Esophagus muscularis mucosa (tissue), 4 donors: ENCODE data around the gene ZNF497. TPM values are rescaled to one million over a fixed set of nuclear protein-coding genes. Genes with fewer than 3 reads are reported as not detected.

Source experiments
- DNase-seq: peaks from one replicate; pipeline ENCODE4 v3.0.0-alpha.2; 2017; ENCODE audit errors: extremely low spot score
- H3K27ac ChIP-seq, 4 donors: fragments of 200-600 bp; sonication (generic); replicated peaks in 1 of 4; 1 replicate in 3 of 4; 2 replicates in 1 of 4; pipeline ENCODE4 v1.5.1; 2016 to 2019; ENCODE audit warnings: mild to moderate bottlenecking in 1 of 4
- H3K27me3 ChIP-seq, 4 donors: fragments of 200-600 bp; sonication (generic); one replicate each; pipeline versions ENCODE4 v1.5.1 to v1.6.0; 2016 to 2019
- H3K36me3 ChIP-seq, 4 donors: fragments of 200-600 bp; sonication (generic); one replicate each; pipeline ENCODE4 v1.5.1; 2016 to 2019
- H3K4me1 ChIP-seq, 4 donors: fragments of 200-600 bp; sonication (generic); one replicate each; pipeline ENCODE4 v1.5.1; 2016 to 2019
- H3K4me3 ChIP-seq, 4 donors: fragments of 200-600 bp; sonication (generic); 1 replicate in 2 of 4; 2 replicates in 2 of 4; pipeline ENCODE4 v1.5.1; 2016 to 2019; ENCODE audit warnings: mild to moderate bottlenecking in 4 of 4, moderate library complexity in 1 of 4
- H3K9me3 ChIP-seq, 4 donors: fragments of 200-600 bp; sonication (generic); 1 replicate in 3 of 4; 2 replicates in 1 of 4; pipeline ENCODE4 v1.5.1; 2016 to 2019
- EP300 ChIP-seq: sonication (generic); formaldehyde crosslinking; IDR thresholded peaks from one replicate; pipeline ENCODE4 v1.6.1; 2017; ENCODE audit warnings: antibody characterized with exemption
- POLR2A ChIP-seq: fragments of 450-650 bp; IDR thresholded peaks from one replicate; pipeline ENCODE4 v1.6.1; 2017; ENCODE audit warnings: antibody characterized with exemption, moderate library complexity, mild to moderate bottlenecking, low read depth
- POLR2AphosphoS5 ChIP-seq, 2 donors: sonication (generic); formaldehyde crosslinking; IDR thresholded peaks; one replicate each; pipeline ENCODE4 v1.6.1; 2017; ENCODE audit warnings: antibody characterized with exemption in 2 of 2
- WGBS: methylation state at CpG from one replicate; pipeline ENCODE4 v1.1.5; 2018; 5-methylcytosine and 5-hydroxymethylcytosine counted together
- intact Hi-C: fragments of 100-400 bp; cut with DNase I; formaldehyde crosslinking; loops from one replicate; pipeline ENCODE4 v1.15.1; 2023
- total RNA-seq, 4 donors: library from RNA; depleted of rRNA; stranded (reverse); fragments of >200 nt; gene quantifications; one replicate each; pipeline versions ENCODE4 v1.1.0 to v1.2.1, GENCODE V29; 2016
- TF ChIP-seq, protein P1 (sequence below), 3 experiments: fragments of 200-600 bp in 2 of 3; fragments of 450-650 bp in 1 of 3; sonication (generic) in 2 of 3; IDR thresholded peaks; one replicate each; pipeline ENCODE4 v1.5.1; 2017 to 2019; ENCODE audit warnings: antibody characterized with exemption in 3 of 3, mild to moderate bottlenecking in 2 of 3, moderate library complexity in 1 of 3

ZNF497 gene
- total RNA-seq, 4 donors from 2014 or later = 0.42 to 1.1 (median 0.92) TPM

DNA sequence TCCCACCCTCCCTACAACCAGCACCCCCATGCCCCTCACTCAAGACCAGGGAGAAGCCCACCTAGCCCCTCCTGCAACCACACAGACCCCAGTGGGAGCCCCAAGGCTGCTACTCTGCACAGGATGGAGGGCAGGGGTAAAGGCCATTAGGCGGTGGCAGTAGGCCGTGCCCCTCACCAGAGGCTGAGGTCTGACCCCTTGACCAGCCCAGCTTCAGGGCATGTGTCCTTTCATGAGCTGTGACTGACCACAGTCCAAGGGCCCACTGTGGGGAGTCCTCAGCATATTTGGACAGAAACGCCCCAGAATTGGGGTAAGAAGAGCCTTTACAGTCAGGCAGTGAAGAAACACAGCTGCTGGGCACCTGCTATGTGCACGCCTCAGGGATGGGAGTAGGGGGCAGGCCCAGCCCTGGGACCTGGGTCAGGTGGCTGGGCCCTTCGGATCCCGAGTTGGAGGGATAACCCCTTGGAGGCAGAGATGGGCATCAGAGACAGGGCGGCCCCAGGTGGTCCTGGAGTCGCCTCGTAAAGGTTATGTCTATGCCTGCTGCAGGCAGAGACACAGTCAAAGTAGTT, 22.9 kb upstream of the ZNF497 start:
- H3K27ac ChIP-seq = peak overlapping the region; percentile 95 to 99 (median 98)
- H3K4me3 ChIP-seq = peak overlapping the region; percentile 75 to 87 (median 80)
- intact Hi-C loops = no loop called here
- TF ChIP-seq POLR2AphosphoS5 (IDR thresholded peaks at IDR 0.05) (no peak), POLR2A (no peak), EP300 (no peak)
- TF ChIP-seq, protein P1, sequence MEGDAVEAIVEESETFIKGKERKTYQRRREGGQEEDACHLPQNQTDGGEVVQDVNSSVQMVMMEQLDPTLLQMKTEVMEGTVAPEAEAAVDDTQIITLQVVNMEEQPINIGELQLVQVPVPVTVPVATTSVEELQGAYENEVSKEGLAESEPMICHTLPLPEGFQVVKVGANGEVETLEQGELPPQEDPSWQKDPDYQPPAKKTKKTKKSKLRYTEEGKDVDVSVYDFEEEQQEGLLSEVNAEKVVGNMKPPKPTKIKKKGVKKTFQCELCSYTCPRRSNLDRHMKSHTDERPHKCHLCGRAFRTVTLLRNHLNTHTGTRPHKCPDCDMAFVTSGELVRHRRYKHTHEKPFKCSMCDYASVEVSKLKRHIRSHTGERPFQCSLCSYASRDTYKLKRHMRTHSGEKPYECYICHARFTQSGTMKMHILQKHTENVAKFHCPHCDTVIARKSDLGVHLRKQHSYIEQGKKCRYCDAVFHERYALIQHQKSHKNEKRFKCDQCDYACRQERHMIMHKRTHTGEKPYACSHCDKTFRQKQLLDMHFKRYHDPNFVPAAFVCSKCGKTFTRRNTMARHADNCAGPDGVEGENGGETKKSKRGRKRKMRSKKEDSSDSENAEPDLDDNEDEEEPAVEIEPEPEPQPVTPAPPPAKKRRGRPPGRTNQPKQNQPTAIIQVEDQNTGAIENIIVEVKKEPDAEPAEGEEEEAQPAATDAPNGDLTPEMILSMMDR (IDR thresholded peaks at IDR 0.05) = no peak
- H3K9me3 ChIP-seq = no peaks in the 10 kb centered on the region
- 90% methylated on average over 7 of the region's 9 CpGs for WGBS
- H3K4me1 ChIP-seq = peaks cover 36 to 66% (median 53%) of the 10 kb centered on the region in 4 donors
- peaks cover 10 to 25% (median 18%) of the 10 kb centered on the region in 4 donors for H3K36me3 ChIP-seq
- peaks cover 0 to 5% (median 0%) of the 10 kb centered on the region in 4 donors for H3K27me3 ChIP-seq
- no peak for DNase-seq

DNA sequence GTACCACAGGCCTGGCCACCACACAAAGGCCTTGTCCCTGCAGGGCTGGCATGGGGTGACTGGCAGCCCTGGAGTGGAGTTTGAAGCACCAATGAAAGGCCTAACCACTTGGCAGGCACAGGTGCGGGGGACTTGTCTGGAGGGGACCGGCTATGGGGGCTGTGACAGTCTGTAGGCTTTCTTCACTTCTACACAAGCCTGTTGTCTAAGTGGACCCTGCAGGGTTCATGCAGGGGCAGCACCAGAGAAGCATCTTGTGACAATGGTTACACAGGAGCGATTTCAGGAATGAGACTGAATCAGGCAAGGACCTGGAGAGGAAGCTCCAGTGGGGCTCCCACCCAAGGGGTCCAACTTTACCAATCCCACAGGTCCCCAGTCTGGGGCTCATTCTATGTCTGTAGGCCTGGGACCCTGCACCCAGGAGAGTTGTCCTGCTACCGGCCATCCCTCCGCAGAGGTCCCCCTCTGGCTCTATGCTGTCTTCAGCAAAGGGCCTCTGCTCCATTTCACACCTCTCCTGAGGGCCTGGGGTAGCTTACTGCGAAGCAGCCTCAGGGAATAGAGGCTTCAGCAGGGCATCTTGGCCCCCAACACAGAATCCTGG, 20.5 kb upstream of the ZNF497 start:
- intact Hi-C loops = no loop called here
- peaks cover 0 to 5% (median 0%) of the 10 kb centered on the region in 4 donors for H3K27me3 ChIP-seq
- 94% methylated on average over 3 of the region's 6 CpGs for WGBS
- H3K4me1 ChIP-seq = peaks cover 39 to 59% (median 44%) of the 10 kb centered on the region in 4 donors
- no peak overlapping the region for H3K4me3 ChIP-seq
- no peaks in the 10 kb centered on the region for H3K9me3 ChIP-seq
- peaks cover 0 to 2% (median under 1%) of the 10 kb centered on the region in 4 donors for H3K36me3 ChIP-seq
- no peak for DNase-seq
- no peak for TF ChIP-seq EP300
- TF ChIP-seq POLR2AphosphoS5 (IDR thresholded peaks at IDR 0.05) = no peak
- TF ChIP-seq, protein P1 (IDR thresholded peaks at IDR 0.05) = no peak
- TF ChIP-seq POLR2A = no peak
- no peak overlapping the region for H3K27ac ChIP-seq

DNA sequence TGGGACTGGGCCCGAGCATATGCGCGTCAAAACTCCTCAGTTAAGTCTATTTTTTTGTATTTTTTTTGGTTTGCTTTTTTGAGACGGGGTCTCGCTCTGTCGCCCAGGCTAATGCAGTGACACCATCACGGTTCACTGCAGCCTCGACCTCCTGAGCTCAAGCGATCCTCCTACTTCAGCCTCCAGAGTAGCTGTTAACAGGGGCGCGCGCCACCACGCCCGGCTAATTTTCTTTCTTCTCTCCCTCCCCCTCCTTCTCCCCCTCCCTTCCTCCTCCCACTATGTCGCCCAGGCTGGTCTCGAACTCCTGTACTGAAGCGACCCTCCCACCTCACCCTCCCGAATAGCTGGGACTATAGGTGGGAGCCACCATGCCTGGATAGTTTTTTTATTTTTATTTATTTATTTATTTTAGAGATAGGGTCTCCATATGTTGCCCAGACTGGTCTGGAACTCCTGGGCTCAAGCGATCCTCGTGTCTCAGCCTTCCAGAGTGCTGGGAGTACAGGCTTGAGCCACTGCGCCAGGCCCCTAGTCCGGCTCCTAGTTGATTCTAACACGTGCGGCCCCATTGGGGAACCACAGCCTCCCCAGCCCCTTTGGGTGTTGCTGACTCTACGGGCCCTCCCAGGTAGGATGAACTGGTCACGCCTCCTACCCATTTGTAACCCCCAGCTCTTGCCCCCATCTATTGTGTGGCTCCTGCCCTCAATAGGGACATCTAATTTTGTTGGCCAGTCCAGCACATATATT, 19.1 kb upstream of the ZNF497 start:
- Histone ChIP-seq H3K36me3 (no peaks in the 10 kb centered on the region), H3K27ac (peak overlapping the region; percentile 91 to 96 (median 94)), H3K9me3 (no peaks in the 10 kb centered on the region), H3K27me3 (peaks cover 0 to 5% (median 0%) of the 10 kb centered on the region in 4 donors), H3K4me1 (peaks cover 32 to 53% (median 37%) of the 10 kb centered on the region in 4 donors), H3K4me3 (peak overlapping the region; percentile 75 to 99 (median 90))
- WGBS = 34% methylated on average over 26 of the region's 26 CpGs
- no peak for TF ChIP-seq EP300
- TF ChIP-seq, protein P1 (IDR thresholded peaks at IDR 0.05) = no peak
- TF ChIP-seq POLR2A = no peak
- no peak for TF ChIP-seq POLR2AphosphoS5 (IDR thresholded peaks at IDR 0.05)
- intact Hi-C loops = no loop called here
- DNase-seq = no peak

DNA sequence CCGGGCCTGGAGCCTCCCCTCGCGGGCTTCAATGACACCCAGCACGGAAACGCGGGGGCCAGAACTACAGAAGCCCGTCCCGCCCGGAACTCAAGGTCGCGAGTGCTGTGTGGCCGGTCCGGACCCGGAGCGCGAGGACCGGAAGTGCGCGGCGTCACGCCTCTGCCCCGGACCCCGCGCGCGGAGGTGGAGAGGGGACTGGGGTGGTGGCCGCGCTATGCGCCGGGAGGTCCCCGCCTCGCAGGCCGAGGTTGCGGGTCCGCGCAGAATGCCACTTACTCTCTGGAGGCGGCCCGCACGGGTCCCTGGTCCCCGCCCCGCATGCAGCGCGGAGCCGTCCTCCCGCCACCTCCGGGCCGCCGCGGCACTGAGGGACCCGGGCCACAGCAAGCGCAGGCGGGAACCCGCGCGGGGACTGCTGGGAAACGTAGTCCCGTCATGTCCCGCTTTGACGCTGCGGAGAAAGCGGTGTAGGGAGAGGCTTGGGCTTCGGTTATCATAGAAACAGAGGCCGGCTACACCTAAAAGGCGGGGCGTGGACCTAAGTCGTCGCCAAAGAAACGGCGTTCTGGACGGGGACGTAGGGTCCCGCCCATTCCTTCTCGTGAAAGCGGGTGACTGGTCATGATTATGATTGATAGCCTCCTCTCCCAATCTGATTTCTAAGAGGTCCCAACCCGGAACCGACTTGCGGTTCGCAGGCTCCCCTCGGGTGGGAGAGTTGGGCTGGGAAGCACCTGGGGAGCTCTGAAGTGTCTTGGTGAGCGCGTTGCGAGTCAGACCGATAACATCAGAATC, 18.3 kb upstream of the ZNF497 start, which contains the start of gene ZNF837:
Gene ZNF837 (minus strand): TSS at position 369 of the 798 bp plus-strand sequence. CDS start 11,698 bp downstream, outside the sequence.
- H3K27ac ChIP-seq = peak within 1 kb of the TSS; percentile 91 to 96 (median 94)
- TF ChIP-seq POLR2AphosphoS5 (IDR thresholded peaks at IDR 0.05) (peak; percentile 77 to 91), POLR2A (peak; percentile 75), EP300 (no peak)
- peak; percentile 99 for DNase-seq
- no peaks in the 10 kb centered on the region for H3K9me3 ChIP-seq
- intact Hi-C loops = no loop called here
- H3K36me3 ChIP-seq = no peaks in the 10 kb centered on the region
- H3K27me3 ChIP-seq = peaks cover 0 to 5% (median 0%) of the 10 kb centered on the region in 4 donors
- 0% methylated on average over 56 of the region's 83 CpGs for WGBS
- H3K4me3 ChIP-seq = peak within 1 kb of the TSS; percentile 75 to 99 (median 90)
- peaks cover 27 to 47% (median 32%) of the 10 kb centered on the region in 4 donors for H3K4me1 ChIP-seq
